Memory B cell (primary cell): ENCODE results near the gene TPR.
"Not testable (repeated sequence)": the region's sequence is repeated elsewhere in the genome, so short reads cannot be mapped to it uniquely, and the experiment has no call there.

Experiments
- ATAC-seq: fragments of 150-1000 bp; cut with Tn5 transposase; 2 replicates; pipeline ENCODE4 v1.10.0; 2021; ENCODE audit warnings: low read depth, mild to moderate bottlenecking, moderate library complexity
- DNase-seq, 2 donors: peaks; one replicate each; pipeline ENCODE4 v3.0.0; 2022; ENCODE audit warnings: low spot score in 2 of 2
- H3K27ac Mint-ChIP-seq: one replicate; pipeline ENCODE4 v1.8.0; 2022; ENCODE audit warnings: mild to moderate bottlenecking, moderate library complexity, mixed read lengths
- H3K27me3 Mint-ChIP-seq: one replicate; pipeline ENCODE4 v1.8.0; 2022; ENCODE audit warnings: mixed read lengths
- H3K36me3 Mint-ChIP-seq: one replicate; pipeline ENCODE4 v1.8.0; 2022; ENCODE audit warnings: mild to moderate bottlenecking, mixed read lengths
- H3K4me1 Mint-ChIP-seq: one replicate; pipeline ENCODE4 v1.8.0; 2022; ENCODE audit warnings: mixed read lengths
- H3K4me3 Mint-ChIP-seq: one replicate; pipeline ENCODE4 v1.8.0; 2022; ENCODE audit warnings: mild to moderate bottlenecking, moderate library complexity, mixed read lengths
- H3K9me3 Mint-ChIP-seq: one replicate; pipeline ENCODE4 v1.8.0; 2022; ENCODE audit warnings: mixed read lengths

TPR gene

GRCh38 chr1:186386725-186387383 lies 11.8 kb upstream of the TPR start:
- no peak overlapping the region for H3K4me3 Mint-ChIP-seq
- DNase-seq = no peak
- H3K27me3 Mint-ChIP-seq = no peaks in the 10 kb centered on the region
- no peak overlapping the region for H3K27ac Mint-ChIP-seq
- peaks cover 10% of the 10 kb centered on the region for H3K36me3 Mint-ChIP-seq
- H3K9me3 Mint-ChIP-seq = no peaks in the 10 kb centered on the region
- no peak for ATAC-seq
- H3K4me1 Mint-ChIP-seq = no peaks in the 10 kb centered on the region

DNA sequence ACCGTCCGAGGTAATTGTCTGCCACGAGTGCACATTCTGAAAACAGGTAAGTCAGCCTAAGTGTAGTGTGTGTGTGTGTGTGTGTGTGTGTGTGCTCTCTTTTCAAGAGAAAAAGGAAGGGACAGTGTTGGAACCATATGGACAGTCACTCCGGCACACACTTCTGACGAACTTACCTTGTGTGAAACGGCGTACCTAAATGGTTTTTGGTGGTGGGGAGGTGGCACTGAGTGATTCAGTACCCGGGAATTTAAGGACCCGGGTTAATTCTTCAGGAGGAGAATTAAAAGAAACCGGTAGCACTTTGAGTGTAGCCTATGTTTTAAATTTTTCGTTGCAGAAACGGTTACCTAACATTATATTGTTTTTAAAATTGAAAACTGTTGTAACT lies 871 bp upstream of the TPR start:
- Mint-ChIP-seq H3K27ac (peak overlapping the region; percentile 94), H3K9me3 (no peaks in the 10 kb centered on the region), H3K36me3 (peaks cover 15% of the 10 kb centered on the region), H3K4me1 (peaks cover 14% of the 10 kb centered on the region), H3K27me3 (no peaks in the 10 kb centered on the region), H3K4me3 (peak overlapping the region; percentile 88)
- DNase-seq = no peak
- ATAC-seq = peak; percentile 12

GRCh38 chr1:186374303-186375151 lies 526 bp downstream of the TPR start:
- Mint-ChIP-seq H3K4me1 (peaks cover 13% of the 10 kb centered on the region), H3K27me3 (no peaks in the 10 kb centered on the region), H3K36me3 (peaks cover 11% of the 10 kb centered on the region), H3K27ac (peak overlapping the region; percentile 94), H3K9me3 (no peaks in the 10 kb centered on the region), H3K4me3 (peak overlapping the region; percentile 88)
- DNase-seq = peak; percentile 5 to 14
- ATAC-seq = peak; percentile 9

- H3K4me1 Mint-ChIP-seq, H3K27ac Mint-ChIP-seq, DNase-seq, H3K9me3 Mint-ChIP-seq, H3K27me3 Mint-ChIP-seq, ATAC-seq, H3K4me3 Mint-ChIP-seq: not testable (repeated sequence)
- H3K36me3 Mint-ChIP-seq = peaks cover 37% of the 10 kb centered on the region
Measured at GRCh38 chr1:186347837-186348691, 27.0 kb downstream of the TPR start.

GRCh38 chr1:186340772-186341171 lies 34.3 kb downstream of the TPR start:
- no peak overlapping the region for H3K27ac Mint-ChIP-seq

DNA sequence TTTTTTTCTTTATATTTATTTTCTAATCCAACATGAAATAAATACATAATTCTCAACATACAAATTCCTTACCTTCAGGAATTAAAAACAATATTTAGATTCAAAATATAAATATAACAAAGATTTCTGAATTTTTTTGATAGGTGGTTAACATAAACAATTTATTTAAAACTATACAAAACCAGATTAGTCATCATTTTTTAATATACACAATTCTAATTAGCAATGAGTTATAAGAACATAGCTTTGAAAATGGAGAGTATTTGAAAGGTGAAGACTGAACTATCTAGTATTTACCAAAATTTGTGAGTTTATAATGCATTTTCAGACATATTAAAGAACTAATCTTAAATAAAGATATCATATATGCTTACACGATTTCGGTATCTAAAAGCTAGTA lies 37.5 kb downstream of the TPR start:
- peaks cover 32% of the 10 kb centered on the region for H3K36me3 Mint-ChIP-seq
- no peak for DNase-seq
- H3K27ac Mint-ChIP-seq = no peak overlapping the region

More at GRCh38 chr1:186340772-186341171, 34.3 kb downstream of the TPR start:
- H3K4me1 Mint-ChIP-seq = no peaks in the 10 kb centered on the region
- ATAC-seq (no peak), DNase-seq (no peak)
- H3K4me3 Mint-ChIP-seq = no peak overlapping the region
- H3K36me3 Mint-ChIP-seq = peaks cover 33% of the 10 kb centered on the region
- no peaks in the 10 kb centered on the region for H3K27me3 Mint-ChIP-seq
- H3K9me3 Mint-ChIP-seq = no peaks in the 10 kb centered on the region

GRCh38 chr1:186330758-186331157 lies 44.3 kb downstream of the TPR start:
- ATAC-seq = no peak
- Mint-ChIP-seq H3K4me3 (no peak overlapping the region), H3K4me1 (peaks cover 3% of the 10 kb centered on the region), H3K27me3 (no peaks in the 10 kb centered on the region), H3K36me3 (peaks cover 28% of the 10 kb centered on the region), H3K9me3 (no peaks in the 10 kb centered on the region), H3K27ac (no peak overlapping the region)
- DNase-seq = no peak

More for the DNA sequence above, 37.5 kb downstream of the TPR start:
- no peak for ATAC-seq
- H3K4me3 Mint-ChIP-seq = no peak overlapping the region
- H3K4me1 Mint-ChIP-seq = no peaks in the 10 kb centered on the region
- no peaks in the 10 kb centered on the region for H3K9me3 Mint-ChIP-seq
- H3K27me3 Mint-ChIP-seq = no peaks in the 10 kb centered on the region

GRCh38 chr1:186327331-186327730 lies 47.7 kb downstream of the TPR start:
- Mint-ChIP-seq H3K9me3 (no peaks in the 10 kb centered on the region), H3K4me3 (no peak overlapping the region), H3K36me3 (peaks cover 30% of the 10 kb centered on the region), H3K4me1 (peaks cover 3% of the 10 kb centered on the region), H3K27me3 (no peaks in the 10 kb centered on the region), H3K27ac (no peak overlapping the region)
- DNase-seq (no peak), ATAC-seq (no peak)

GRCh38 chr1:186326009-186326408 lies 49.0 kb downstream of the TPR start:
- Mint-ChIP-seq H3K4me3 (no peak overlapping the region), H3K27ac (no peak overlapping the region), H3K4me1 (peaks cover 3% of the 10 kb centered on the region), H3K36me3 (peaks cover 41% of the 10 kb centered on the region), H3K27me3 (no peaks in the 10 kb centered on the region), H3K9me3 (no peaks in the 10 kb centered on the region)
- no peak for DNase-seq
- no peak for ATAC-seq

GRCh38 chr1:186325239-186325638 lies 49.8 kb downstream of the TPR start:
- Mint-ChIP-seq H3K27me3 (no peaks in the 10 kb centered on the region), H3K36me3 (peaks cover 42% of the 10 kb centered on the region), H3K9me3 (no peaks in the 10 kb centered on the region), H3K27ac (peak overlapping the region; percentile 42), H3K4me1 (peaks cover 3% of the 10 kb centered on the region), H3K4me3 (no peak overlapping the region)
- DNase-seq = no peak
- ATAC-seq = no peak

- no peaks in the 10 kb centered on the region for H3K9me3 Mint-ChIP-seq
- ATAC-seq = no peak
- no peak overlapping the region for H3K27ac Mint-ChIP-seq
- H3K36me3 Mint-ChIP-seq = peaks cover 46% of the 10 kb centered on the region
- no peak overlapping the region for H3K4me3 Mint-ChIP-seq
- H3K27me3 Mint-ChIP-seq = no peaks in the 10 kb centered on the region
- H3K4me1 Mint-ChIP-seq = peaks cover 3% of the 10 kb centered on the region
- no peak for DNase-seq
Measured at GRCh38 chr1:186323865-186324264, 51.2 kb downstream of the TPR start.

DNA sequence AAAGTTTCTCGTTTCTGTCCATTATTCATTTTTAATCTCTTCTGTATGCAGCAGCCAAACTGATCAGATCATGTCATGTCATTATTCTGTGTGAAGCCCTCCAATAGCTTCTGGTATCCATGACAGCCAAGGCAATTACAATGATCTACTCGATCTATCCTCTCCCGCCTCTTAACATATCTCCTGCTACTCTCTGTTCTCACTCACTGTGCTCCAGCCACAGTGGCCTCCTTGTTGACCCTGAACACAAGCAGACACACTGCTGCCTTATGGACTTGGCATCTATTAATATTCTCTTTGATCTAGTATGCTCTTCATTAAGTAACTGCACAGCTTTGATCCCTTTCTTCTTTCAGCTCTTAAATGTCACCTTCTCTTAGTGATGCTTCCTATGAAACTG lies 59.5 kb downstream of the TPR start:
- no peak for DNase-seq
- H3K27ac Mint-ChIP-seq = no peak overlapping the region
- H3K27me3 Mint-ChIP-seq = no peaks in the 10 kb centered on the region
- no peak for ATAC-seq
- no peak overlapping the region for H3K4me3 Mint-ChIP-seq
- peaks cover 25% of the 10 kb centered on the region for H3K36me3 Mint-ChIP-seq
- H3K9me3 Mint-ChIP-seq = no peaks in the 10 kb centered on the region
- H3K4me1 Mint-ChIP-seq = no peaks in the 10 kb centered on the region

GRCh38 chr1:186311375-186312051 lies 63.5 kb downstream of the TPR start:
- no peak overlapping the region for H3K27ac Mint-ChIP-seq
- H3K36me3 Mint-ChIP-seq = peaks cover 11% of the 10 kb centered on the region

More at GRCh38 chr1:186311375-186312051, 63.5 kb downstream of the TPR start:
- no peak for ATAC-seq
- Mint-ChIP-seq H3K27me3 (no peaks in the 10 kb centered on the region), H3K4me1 (no peaks in the 10 kb centered on the region), H3K4me3 (no peak overlapping the region), H3K9me3 (no peaks in the 10 kb centered on the region)
- DNase-seq = no peak
